Subcutaneous abdominal adipose tissue (tissue), 5 donors: ENCODE data around the gene C1QTNF3.

Experiments used
- H3K27ac ChIP-seq: one replicate; pipeline ENCODE4 v1.7.0; 2013; ENCODE audit warnings: low read depth, mild to moderate bottlenecking, inconsistent platforms, low read length, moderate library complexity
- H3K27me3 ChIP-seq, 5 donors: one replicate each; pipeline ENCODE4 v1.7.0; 2013; ENCODE audit warnings: low read length in 5 of 5, inconsistent platforms in 1 of 5; ENCODE audit not compliant: control insufficient read depth in 5 of 5, insufficient read depth in 4 of 5
- H3K36me3 ChIP-seq, 5 donors: one replicate each; pipeline ENCODE4 v1.7.0; 2013; ENCODE audit warnings: low read length in 5 of 5; ENCODE audit not compliant: control insufficient read depth in 5 of 5, insufficient read depth in 5 of 5
- H3K4me1 ChIP-seq, 5 donors: one replicate each; pipeline ENCODE4 v1.7.0; 2013; ENCODE audit warnings: low read length in 5 of 5, mild to moderate bottlenecking in 3 of 5, moderate library complexity in 1 of 5; ENCODE audit not compliant: control insufficient read depth in 5 of 5, insufficient read depth in 5 of 5
- H3K4me3 ChIP-seq, 5 donors: one replicate each; pipeline ENCODE4 v1.7.0; 2013; ENCODE audit warnings: low read length in 5 of 5, low read depth in 1 of 5
- H3K9ac ChIP-seq, 5 donors: one replicate each; pipeline ENCODE4 v1.7.0; 2013; ENCODE audit warnings: low read length in 5 of 5, mild to moderate bottlenecking in 4 of 5, moderate library complexity in 3 of 5
- H3K9me3 ChIP-seq, 5 donors: one replicate each; pipeline ENCODE4 v1.7.0; 2013; ENCODE audit warnings: low read length in 5 of 5; ENCODE audit not compliant: control insufficient read depth in 5 of 5
- donor health status: healthy.
- donor health status: healthy.
- donor health status: healthy.
- donor health status: healthy.
- donor health status: healthy.

The C1QTNF3 gene

DNA sequence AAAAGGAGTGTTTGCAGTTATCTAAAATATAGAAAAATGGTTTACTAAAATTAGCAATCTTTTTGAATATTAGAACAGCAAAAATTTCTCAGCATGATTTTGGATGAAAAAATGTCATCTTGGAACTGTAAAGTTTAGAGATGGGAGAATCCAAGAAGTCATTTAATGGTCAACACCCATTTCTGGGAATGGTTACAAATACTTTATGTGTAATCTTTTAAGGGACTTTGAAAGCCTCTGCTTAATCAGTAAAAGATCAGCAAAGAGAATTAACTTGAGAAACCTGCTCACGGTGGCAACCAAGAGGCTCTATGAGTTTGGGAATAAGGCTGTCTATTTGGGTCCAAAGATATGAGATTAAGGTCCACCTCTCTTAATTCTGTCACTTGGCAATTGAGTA, 13.0 kb downstream of the C1QTNF3 start:
- no peak overlapping the region for H3K27ac ChIP-seq
- H3K36me3 ChIP-seq: peaks cover 0 to 5% (median 5%) of the 10 kb centered on the region in 5 donors
- peaks cover 0 to 5% (median 0%) of the 10 kb centered on the region in 5 donors for H3K4me1 ChIP-seq
- H3K9ac ChIP-seq: no peak overlapping the region
- H3K27me3 ChIP-seq: no peaks in the 10 kb centered on the region
- H3K9me3 ChIP-seq: no peaks in the 10 kb centered on the region
- H3K4me3 ChIP-seq: no peak overlapping the region

DNA sequence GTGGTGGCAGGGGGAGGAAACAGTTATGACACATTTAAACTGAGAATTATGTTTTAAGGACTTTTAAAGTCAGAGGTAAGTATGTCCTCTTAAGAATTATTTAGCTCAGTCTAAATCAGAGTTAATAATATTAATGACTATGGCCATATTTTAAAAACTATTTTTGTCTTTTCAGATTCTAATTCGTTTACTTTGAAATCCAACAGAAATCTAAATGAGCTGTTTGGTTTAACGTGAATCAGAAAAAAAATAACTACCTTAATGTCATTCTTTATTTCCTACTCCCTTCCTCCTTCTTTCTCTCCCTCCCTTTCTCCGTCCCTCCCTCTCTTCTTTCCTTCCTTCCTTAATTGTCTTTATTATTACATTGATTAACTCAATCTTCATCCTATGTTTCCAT, 14.7 kb downstream of the C1QTNF3 start:
- H3K4me3 ChIP-seq: no peak overlapping the region
- no peaks in the 10 kb centered on the region for H3K27me3 ChIP-seq
- no peaks in the 10 kb centered on the region for H3K4me1 ChIP-seq
- no peaks in the 10 kb centered on the region for H3K9me3 ChIP-seq
- H3K9ac ChIP-seq: no peak overlapping the region
- H3K27ac ChIP-seq: no peak overlapping the region
- peaks cover 0 to 4% (median 2%) of the 10 kb centered on the region in 5 donors for H3K36me3 ChIP-seq

DNA sequence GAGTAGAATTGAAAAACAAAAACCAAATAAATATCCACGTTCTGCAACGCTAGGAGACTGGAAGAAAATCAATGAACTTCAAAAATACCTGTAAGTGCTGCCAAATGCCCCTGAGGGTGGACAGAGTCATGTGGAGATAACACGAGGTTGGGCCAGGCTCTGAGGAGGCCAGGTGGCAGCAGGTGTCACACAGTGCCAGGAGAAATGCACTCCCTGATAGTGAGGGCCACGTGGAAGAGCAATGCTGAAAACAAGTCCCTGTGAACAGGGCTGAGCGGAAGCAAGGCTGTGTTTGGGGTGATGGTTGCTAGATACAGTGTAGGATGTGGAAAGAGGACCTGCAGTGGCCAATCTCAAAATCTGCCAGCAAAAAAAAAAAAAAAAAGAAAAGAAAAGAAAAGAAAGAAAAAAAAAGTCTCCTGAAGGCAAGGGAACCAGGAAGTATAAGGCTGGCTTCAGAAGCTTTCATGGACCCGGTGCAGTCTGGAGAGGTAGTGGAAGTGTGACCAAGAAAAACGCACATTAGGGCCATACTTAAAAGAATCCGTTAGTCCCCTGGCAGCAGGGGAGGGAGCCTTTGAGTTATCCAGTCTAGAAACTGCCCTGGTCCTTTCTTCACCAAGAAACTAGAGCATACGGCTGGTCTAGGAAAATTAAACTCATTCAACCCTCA, 16.8 kb downstream of the C1QTNF3 start:
- peaks cover 0 to 13% (median 7%) of the 10 kb centered on the region in 5 donors for H3K4me1 ChIP-seq
- H3K27ac ChIP-seq: no peak overlapping the region
- H3K36me3 ChIP-seq: peaks cover 0 to 4% (median 0%) of the 10 kb centered on the region in 5 donors
- H3K4me3 ChIP-seq: no peak overlapping the region
- no peaks in the 10 kb centered on the region for H3K27me3 ChIP-seq
- H3K9ac ChIP-seq: no peak overlapping the region
- no peaks in the 10 kb centered on the region for H3K9me3 ChIP-seq

DNA sequence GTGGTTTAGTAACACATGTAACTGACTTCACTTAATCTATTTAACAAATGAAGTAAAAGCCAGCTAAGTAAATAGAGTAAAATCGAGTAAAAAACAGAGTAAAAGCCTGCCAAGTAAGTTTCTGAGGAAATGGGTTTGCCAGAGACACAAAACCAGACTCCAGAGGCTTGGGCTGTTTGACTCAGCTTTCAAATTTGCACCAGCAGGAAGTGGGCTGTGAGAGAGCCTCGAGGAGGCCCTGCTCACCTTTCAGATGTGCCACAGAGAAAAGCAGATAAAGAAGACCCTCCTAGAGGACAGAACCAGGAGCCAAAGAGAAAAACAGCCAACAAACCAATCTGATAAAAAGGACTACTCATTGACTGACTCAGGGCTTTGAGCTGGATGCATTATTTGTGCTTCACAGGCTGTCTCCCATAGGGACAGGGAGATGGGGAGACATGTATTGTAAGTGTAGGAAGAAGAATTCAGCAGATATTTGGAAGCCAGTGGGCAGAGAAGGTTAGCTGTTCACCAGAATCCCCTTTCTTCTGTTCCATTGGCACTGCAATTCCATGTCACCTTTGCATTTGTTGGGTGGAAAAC, 20.8 kb downstream of the C1QTNF3 start:
- Histone ChIP-seq H3K4me1 (peaks cover 0 to 18% (median 7%) of the 10 kb centered on the region in 5 donors), H3K9ac (no peak overlapping the region), H3K9me3 (no peaks in the 10 kb centered on the region), H3K36me3 (peaks cover 0 to 4% (median 0%) of the 10 kb centered on the region in 5 donors), H3K27me3 (no peaks in the 10 kb centered on the region), H3K4me3 (no peak overlapping the region), H3K27ac (peak overlapping the region; percentile 33)

DNA sequence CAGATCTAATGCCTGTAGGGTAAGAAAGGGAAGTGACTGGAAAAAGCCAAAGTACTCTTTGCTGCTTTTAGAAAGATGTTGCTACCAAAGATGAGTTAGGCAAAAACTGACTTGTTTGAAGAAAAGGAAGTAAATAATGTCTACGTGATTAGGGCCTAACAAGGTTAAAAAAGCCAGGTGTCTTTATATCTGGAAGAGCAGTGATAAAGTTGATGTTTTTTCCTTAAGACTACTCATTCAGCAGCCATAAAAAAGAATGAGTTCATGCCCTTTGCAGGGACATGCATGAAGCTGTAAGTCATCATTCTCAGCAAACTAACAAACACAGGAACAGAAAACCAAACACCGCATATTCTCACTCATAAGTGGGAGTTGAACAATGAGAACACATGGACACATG, 21.7 kb downstream of the C1QTNF3 start:
- Histone ChIP-seq H3K36me3 (peaks cover 0 to 4% (median 0%) of the 10 kb centered on the region in 5 donors), H3K4me3 (no peak overlapping the region), H3K27me3 (no peaks in the 10 kb centered on the region), H3K4me1 (peaks cover 0 to 18% (median 7%) of the 10 kb centered on the region in 5 donors), H3K27ac (no peak overlapping the region), H3K9me3 (no peaks in the 10 kb centered on the region), H3K9ac (no peak overlapping the region)

DNA sequence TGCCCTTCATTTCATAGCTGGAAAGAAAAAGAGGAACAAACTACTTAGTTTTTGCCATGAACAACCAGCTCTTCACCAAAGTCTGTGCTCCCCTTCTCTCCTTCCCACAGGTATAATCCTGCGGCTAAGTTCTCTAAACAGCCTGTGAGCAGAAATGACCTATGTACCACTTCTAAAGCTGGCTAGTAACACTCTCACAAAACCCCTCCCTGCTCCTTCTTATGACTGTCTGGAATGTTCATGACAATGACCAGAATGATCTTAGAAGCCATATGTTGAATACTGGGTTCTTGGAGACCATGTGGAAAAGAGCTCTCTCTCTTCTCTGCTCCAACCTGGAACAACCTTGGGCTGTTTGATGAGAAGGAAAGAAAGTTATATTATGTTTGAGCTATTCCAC, 22.3 kb downstream of the C1QTNF3 start:
- no peaks in the 10 kb centered on the region for H3K36me3 ChIP-seq
- H3K4me3 ChIP-seq: no peak overlapping the region
- no peaks in the 10 kb centered on the region for H3K27me3 ChIP-seq
- no peak overlapping the region for H3K27ac ChIP-seq
- peaks cover 0 to 18% (median 7%) of the 10 kb centered on the region in 5 donors for H3K4me1 ChIP-seq
- no peak overlapping the region for H3K9ac ChIP-seq
- H3K9me3 ChIP-seq: no peaks in the 10 kb centered on the region

DNA sequence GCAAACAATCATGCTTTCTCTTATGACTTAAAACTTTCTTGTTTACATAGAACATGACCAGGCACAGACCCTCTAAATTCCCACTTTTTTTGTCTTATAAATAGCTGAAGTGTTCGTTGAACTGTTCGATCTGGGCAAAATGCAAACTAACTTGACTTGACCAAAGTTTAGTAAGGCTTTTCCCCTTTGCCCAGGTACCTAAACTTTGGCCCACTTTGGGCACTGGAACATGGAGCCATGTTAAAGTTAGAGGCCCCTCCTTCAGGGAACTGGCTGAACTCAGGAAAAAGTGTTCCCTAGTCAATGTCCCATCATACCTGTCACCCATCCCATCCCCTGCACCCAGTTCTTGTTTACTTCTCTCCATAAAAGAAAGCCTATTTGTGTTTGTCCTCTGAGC, 25.8 kb downstream of the C1QTNF3 start:
- Histone ChIP-seq H3K27me3 (no peaks in the 10 kb centered on the region), H3K9me3 (no peaks in the 10 kb centered on the region), H3K4me3 (no peak overlapping the region), H3K4me1 (peaks cover 0 to 20% (median 13%) of the 10 kb centered on the region in 5 donors), H3K9ac (no peak overlapping the region), H3K36me3 (no peaks in the 10 kb centered on the region), H3K27ac (no peak overlapping the region)

DNA sequence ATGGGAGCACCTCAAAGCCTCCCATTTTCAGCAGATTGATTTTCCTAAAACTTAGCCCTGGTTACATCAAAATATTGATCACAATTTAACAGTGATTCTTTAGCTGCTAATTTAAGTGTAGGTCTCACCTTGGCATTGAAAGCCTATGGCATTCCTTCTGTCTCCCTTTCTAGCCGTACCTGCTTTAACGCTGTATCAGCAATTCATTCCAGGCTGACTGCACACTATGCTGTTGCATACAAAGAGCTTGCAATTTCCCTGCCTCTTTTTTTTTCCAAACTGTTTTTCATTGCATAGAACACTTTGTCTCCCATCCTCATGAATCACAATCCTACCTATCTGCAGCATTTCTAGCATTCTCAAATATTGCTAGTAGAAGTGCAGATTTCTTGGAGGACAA, 26.3 kb downstream of the C1QTNF3 start:
- H3K4me1 ChIP-seq: peaks cover 0 to 18% (median 11%) of the 10 kb centered on the region in 5 donors
- no peaks in the 10 kb centered on the region for H3K9me3 ChIP-seq
- H3K27me3 ChIP-seq: no peaks in the 10 kb centered on the region
- no peak overlapping the region for H3K27ac ChIP-seq
- H3K36me3 ChIP-seq: no peaks in the 10 kb centered on the region
- H3K9ac ChIP-seq: no peak overlapping the region
- H3K4me3 ChIP-seq: no peak overlapping the region

DNA sequence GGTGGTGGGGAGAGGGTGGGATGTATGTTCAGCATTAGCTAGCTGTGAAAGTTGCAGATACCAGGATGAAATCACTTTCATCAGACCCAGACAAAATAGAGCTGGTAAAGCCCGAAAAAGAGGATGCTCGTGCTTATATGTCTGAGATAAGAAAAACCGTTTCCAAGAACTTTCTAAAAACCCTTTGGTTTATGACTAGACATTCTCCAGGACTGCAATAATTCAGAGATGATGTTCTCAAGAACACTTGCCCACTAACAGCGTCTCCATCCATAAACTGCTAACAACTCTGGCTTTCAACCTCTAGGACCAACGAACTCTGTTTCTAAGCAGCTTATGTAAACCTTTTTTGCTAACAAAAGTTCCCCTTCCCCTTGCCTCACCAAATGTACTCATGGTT, 26.8 kb downstream of the C1QTNF3 start:
- Histone ChIP-seq H3K9ac (no peak overlapping the region), H3K27ac (no peak overlapping the region), H3K27me3 (no peaks in the 10 kb centered on the region), H3K36me3 (no peaks in the 10 kb centered on the region), H3K4me3 (no peak overlapping the region), H3K4me1 (peaks cover 0 to 17% (median 15%) of the 10 kb centered on the region in 5 donors), H3K9me3 (no peaks in the 10 kb centered on the region)

DNA sequence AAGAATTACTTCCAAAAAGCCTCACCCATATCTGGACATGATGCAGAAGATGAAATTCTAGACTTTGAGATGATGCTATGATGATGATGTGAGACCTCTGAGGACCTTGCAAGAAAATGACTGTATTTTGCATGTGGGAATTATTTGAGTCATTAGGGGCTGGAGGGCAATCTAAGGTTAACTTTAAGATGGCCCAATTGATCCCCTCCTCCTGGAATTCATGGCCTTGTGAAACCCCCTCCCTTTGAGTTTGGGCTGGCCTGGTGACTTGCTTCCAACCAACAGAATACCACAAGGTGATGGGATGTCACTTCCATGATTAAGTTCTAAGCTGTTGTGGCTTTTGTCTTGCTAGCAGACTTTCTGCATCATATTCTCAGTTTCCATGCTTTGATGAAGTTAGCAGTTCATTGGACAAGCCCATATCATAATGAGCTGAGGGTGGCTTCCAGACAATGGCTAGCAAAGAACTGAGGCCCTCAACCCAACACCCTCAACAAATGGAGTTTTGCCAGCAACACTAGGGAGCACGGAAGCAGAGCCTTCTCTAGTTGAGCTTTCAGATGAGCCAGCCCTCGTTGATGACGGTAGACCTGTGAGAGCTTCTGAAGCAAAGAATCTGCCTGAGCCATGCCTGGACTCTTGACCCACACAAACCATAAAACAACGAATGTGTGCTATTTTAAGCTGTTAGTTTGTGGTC, 27.7 kb downstream of the C1QTNF3 start:
- no peak overlapping the region for H3K4me3 ChIP-seq
- H3K9ac ChIP-seq: no peak overlapping the region
- H3K9me3 ChIP-seq: no peaks in the 10 kb centered on the region
- H3K27ac ChIP-seq: no peak overlapping the region
- no peaks in the 10 kb centered on the region for H3K36me3 ChIP-seq
- H3K27me3 ChIP-seq: no peaks in the 10 kb centered on the region
- peaks cover 0 to 17% (median 12%) of the 10 kb centered on the region in 5 donors for H3K4me1 ChIP-seq
